HG02943 (cell line): ENCODE results near the gene KRTAP26-1.

Experiments used
- ATAC-seq: cut with Tn5 transposase; IDR thresholded peaks from one replicate; pipeline ENCODE4 v1.9.1; 2021; ENCODE audit warnings: mild to moderate bottlenecking, low read depth, moderate library complexity; ENCODE audit not compliant: unreplicated experiment

Gene KRTAP26-1

DNA sequence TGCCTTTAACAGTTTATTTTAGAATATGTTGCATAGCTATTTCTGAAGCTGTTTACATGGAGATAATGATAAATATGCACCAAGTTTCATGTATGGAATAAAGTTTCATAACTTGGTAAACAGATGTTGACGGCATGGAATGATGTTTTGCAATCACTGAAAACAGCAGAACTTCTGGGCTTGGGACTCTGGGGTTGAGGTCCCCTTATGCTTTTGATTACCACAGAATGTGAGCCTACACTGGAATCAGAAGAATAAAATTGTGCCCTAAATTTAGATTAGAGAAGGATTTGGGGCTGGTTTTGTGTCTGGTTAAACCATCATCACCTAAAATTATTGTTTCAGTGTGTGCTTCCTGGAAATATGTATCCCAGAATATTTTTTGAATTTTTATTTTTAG, 48.5 kb downstream of the KRTAP26-1 start:
- ATAC-seq = no peak

DNA sequence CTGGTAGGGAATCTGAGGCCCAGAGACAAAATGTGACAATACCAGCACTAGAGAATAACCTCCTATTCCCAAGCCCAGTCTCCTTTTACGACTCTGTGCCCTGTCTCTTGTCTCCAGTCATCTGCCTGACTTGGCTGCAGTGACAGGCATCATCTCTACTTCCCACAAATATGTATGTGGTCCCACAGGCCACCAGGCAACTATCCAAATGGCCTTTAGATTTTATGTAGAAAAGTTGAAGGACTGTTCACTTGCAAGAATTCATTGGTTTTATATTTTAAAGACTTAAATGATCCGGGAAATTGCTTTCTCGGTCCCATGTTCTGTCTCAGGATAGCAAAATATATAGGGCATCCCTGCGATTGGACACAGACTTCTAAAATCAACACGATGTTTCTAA, 49.0 kb downstream of the KRTAP26-1 start:
- no peak for ATAC-seq

DNA sequence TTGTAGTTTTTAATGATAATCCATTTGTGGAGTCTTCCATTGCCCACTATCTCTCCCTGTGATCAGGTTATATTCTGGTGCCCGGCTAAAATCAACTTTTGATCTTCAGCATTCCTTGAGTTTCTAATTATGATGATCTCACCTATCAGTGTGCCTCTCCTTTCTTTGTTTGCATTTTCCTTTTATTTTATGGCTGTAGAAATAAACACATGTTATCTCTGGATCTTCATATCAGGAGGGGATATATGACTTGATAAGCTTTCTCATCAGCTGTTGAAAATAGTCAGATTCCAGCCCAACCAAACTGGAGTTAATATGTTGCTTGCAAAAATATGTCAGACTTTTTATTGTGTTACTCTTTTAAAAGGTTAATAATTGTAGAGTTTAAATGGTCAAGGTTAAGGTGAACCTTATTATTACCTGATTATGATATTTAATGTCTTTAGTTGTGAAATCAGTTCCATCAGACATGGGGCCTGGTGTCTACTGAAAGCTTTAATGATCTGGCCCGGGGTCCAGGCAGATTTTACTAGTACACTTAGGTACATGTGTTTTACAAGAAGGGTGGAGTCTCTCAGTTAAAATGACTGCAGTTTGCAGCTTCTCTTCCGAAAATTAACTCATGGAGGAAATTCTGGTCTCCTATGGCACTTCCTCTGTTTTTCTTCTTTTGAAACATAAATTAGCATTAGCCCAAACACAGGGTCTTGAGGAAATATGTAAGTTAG, 50.1 kb downstream of the KRTAP26-1 start:
- ATAC-seq = no peak
